ENCODE measurements around the gene GSTCD.

DNA sequence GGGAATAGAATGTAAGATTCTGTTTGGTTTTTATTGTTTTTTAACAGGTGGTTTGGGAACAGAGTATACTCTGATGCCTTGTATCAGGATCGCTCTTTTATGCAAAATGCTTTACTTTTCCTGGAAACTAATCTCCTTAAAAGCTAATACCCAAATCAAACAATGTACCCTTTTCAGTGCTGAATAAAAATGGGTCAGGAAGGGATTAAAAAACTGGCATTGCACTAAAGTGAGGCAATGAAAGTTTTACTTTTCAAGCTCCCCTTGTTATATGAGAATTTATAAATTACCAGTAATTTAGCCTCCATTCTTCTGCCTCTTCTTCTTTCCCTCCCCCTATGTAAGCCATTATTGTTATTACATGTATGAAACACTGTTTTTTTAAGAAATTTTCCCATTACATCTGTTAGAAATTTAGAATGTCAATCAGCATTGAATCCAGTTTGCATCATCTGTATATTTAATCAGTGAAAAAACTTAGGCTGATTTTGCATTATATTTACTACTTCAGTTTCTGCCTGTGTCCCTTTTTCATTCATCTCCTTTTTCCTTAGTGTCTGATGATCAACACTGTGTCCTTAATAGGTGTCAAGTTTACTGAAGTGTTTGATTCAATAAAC, 97.0 kb downstream of the GSTCD start:
- TF ChIP-seq CTCF (conservative IDR thresholded peaks at IDR 0.05; ENCODE audit: low read length) (no peak), EZH2phosphoT487 (IDR thresholded peaks at IDR 0.05; ENCODE audit: borderline replicate concordance) (no peak)

Measured in Loucy (cell line).